Activated CD8-positive, alpha-beta memory T cell treated with anti-CD3 and anti-CD28 coated beads, Interleukin-2, amount 50 U/mL, for 4 hours (primary cell): ENCODE data around the gene CLDN18.

Experiments
- DNase-seq: peaks from one replicate; pipeline ENCODE4 v3.0.0-alpha.2; 2020

The CLDN18 gene

GRCh38 chr3:138027821-138028220 is 17.9 kb downstream of the CLDN18 start:
- DNase-seq: no peak

- no peak for DNase-seq
Observed at GRCh38 chr3:138030734-138031280, 20.8 kb downstream of the CLDN18 start.

- DNase-seq: no peak
Observed at GRCh38 chr3:138031536-138031935, 21.6 kb downstream of the CLDN18 start.

- no peak for DNase-seq
Observed at GRCh38 chr3:138032567-138032966, 22.6 kb downstream of the CLDN18 start.

GRCh38 chr3:138033202-138033691 is 23.3 kb downstream of the CLDN18 start:
- no peak for DNase-seq

GRCh38 chr3:138034918-138035317 is 25.0 kb downstream of the CLDN18 start:
- DNase-seq: no peak

GRCh38 chr3:138036572-138036971 is 26.6 kb downstream of the CLDN18 start:
- no peak for DNase-seq

GRCh38 chr3:138038725-138039462 is 28.9 kb downstream of the CLDN18 start:
- DNase-seq: no peak

GRCh38 chr3:138042043-138042442 is 32.1 kb downstream of the CLDN18 start:
- no peak for DNase-seq

- no peak for DNase-seq
Observed at GRCh38 chr3:138043266-138044029, 33.5 kb downstream of the CLDN18 start.

- DNase-seq: no peak
Observed at GRCh38 chr3:138046085-138046484, 36.1 kb downstream of the CLDN18 start.

- DNase-seq: no peak
Observed at GRCh38 chr3:138046955-138047354, 37.0 kb downstream of the CLDN18 start.

GRCh38 chr3:138047596-138048158 is 37.7 kb downstream of the CLDN18 start:
- no peak for DNase-seq

GRCh38 chr3:138049157-138049919 is 39.4 kb downstream of the CLDN18 start:
- DNase-seq: no peak

- no peak for DNase-seq
Observed at GRCh38 chr3:138051947-138052802, 42.2 kb downstream of the CLDN18 start.

- DNase-seq: no peak
Observed at GRCh38 chr3:138054057-138054456, 44.1 kb downstream of the CLDN18 start.

- DNase-seq: no peak
Observed at GRCh38 chr3:138057384-138057783, 47.4 kb downstream of the CLDN18 start.

GRCh38 chr3:138059261-138059660 is 49.3 kb downstream of the CLDN18 start:
- no peak for DNase-seq

- no peak for DNase-seq
Observed at GRCh38 chr3:138060792-138061191, 50.8 kb downstream of the CLDN18 start.

- DNase-seq: no peak
Observed at GRCh38 chr3:138062037-138062436, 52.1 kb downstream of the CLDN18 start.

GRCh38 chr3:138062626-138063025 is 52.7 kb downstream of the CLDN18 start:
- no peak for DNase-seq

- no peak for DNase-seq
Observed at GRCh38 chr3:138063416-138063815, 53.5 kb downstream of the CLDN18 start.
